NCI-H1694 (cell line): ENCODE data around the gene WWTR1.

Experiments used
- DNase-seq: peaks from one replicate; lab custom pipeline; 2025; lab: John Stamatoyannopoulos, UW

The WWTR1 gene

GRCh38 chr3:149470381-149470780 is 187.4 kb downstream of the WWTR1 start:
- DNase-seq, result no peak

- no peak for DNase-seq
Measured at GRCh38 chr3:149468504-149469212, 189.2 kb downstream of the WWTR1 start.
